HEK293 (cell line): ENCODE data around the gene SLC34A3.

Experiments used
- GLI2 ChIP-seq: fragments of 450-650 bp; formaldehyde crosslinking; IDR thresholded peaks from 2 replicates; pipeline ENCODE4; 2017; ENCODE audit warnings: missing biosample characterization, missing genetic modification characterization, low read depth, borderline replicate concordance
- GLIS1 ChIP-seq: fragments of 450-650 bp; formaldehyde crosslinking; IDR thresholded peaks from 2 replicates; pipeline ENCODE4 v1.5.1; 2016; ENCODE audit warnings: missing biosample characterization, missing genetic modification characterization
- HOXA7 ChIP-seq: sonication (generic); formaldehyde crosslinking; IDR thresholded peaks from 2 replicates; pipeline ENCODE4 v1.8.1; 2022; ENCODE audit warnings: missing genetic modification reagents, borderline replicate concordance
- PRDM2 ChIP-seq: fragments of 450-650 bp; formaldehyde crosslinking; IDR thresholded peaks from 2 replicates; pipeline ENCODE4 v1.5.1; 2016; ENCODE audit warnings: missing biosample characterization, missing genetic modification characterization, borderline replicate concordance
- SCRT2 ChIP-seq: fragments of 450-650 bp; formaldehyde crosslinking; IDR thresholded peaks from 2 replicates; pipeline ENCODE4 v1.5.1; 2016; ENCODE audit warnings: missing biosample characterization, missing genetic modification characterization
- TSHZ1 ChIP-seq: fragments of 450-650 bp; formaldehyde crosslinking; IDR thresholded peaks from 2 replicates; pipeline ENCODE4 v1.5.1; 2016; ENCODE audit warnings: missing biosample characterization, missing genetic modification characterization, borderline replicate concordance
- ZNF112 ChIP-seq: fragments of 450-650 bp; formaldehyde crosslinking; IDR thresholded peaks from 2 replicates; pipeline ENCODE4 v1.5.0; 2017; ENCODE audit warnings: missing biosample characterization, missing genetic modification characterization
- ZNF221 ChIP-seq: fragments of 450-650 bp; formaldehyde crosslinking; IDR thresholded peaks from 2 replicates; pipeline ENCODE4 v1.5.1; 2017; ENCODE audit warnings: missing biosample characterization, missing genetic modification characterization, borderline replicate concordance
- ZNF23 ChIP-seq: fragments of 450-650 bp; formaldehyde crosslinking; IDR thresholded peaks from 2 replicates; pipeline ENCODE4 v1.5.1; 2016; ENCODE audit warnings: missing biosample characterization, missing genetic modification characterization, borderline replicate concordance
- ZNF366 ChIP-seq: fragments of 450-650 bp; formaldehyde crosslinking; conservative IDR thresholded peaks from 2 replicates; pipeline ENCODE4 v1.5.1; 2016; ENCODE audit warnings: missing biosample characterization, missing genetic modification characterization
- ZNF391 ChIP-seq: fragments of 450-650 bp; formaldehyde crosslinking; IDR thresholded peaks from 2 replicates; pipeline ENCODE4 v1.5.1; 2016; ENCODE audit warnings: low read depth, missing biosample characterization, missing genetic modification characterization, borderline replicate concordance
- ZNF398 ChIP-seq: fragments of 450-650 bp; formaldehyde crosslinking; IDR thresholded peaks from 2 replicates; pipeline ENCODE4 v1.5.1; 2017; ENCODE audit warnings: missing biosample characterization, missing genetic modification characterization
- ZNF416 ChIP-seq: fragments of 450-650 bp; formaldehyde crosslinking; IDR thresholded peaks from 2 replicates; pipeline ENCODE4 v1.5.1; 2016; ENCODE audit warnings: missing biosample characterization, missing genetic modification characterization
- ZNF521 ChIP-seq: fragments of 450-650 bp; formaldehyde crosslinking; IDR thresholded peaks from 2 replicates; pipeline ENCODE4 v1.5.1; 2017; ENCODE audit warnings: missing biosample characterization, mild to moderate bottlenecking, missing genetic modification characterization
- ZNF529 ChIP-seq: fragments of 450-650 bp; formaldehyde crosslinking; IDR thresholded peaks from 2 replicates; pipeline ENCODE4 v1.5.1; 2017; ENCODE audit warnings: missing genetic modification characterization, missing biosample characterization; ENCODE audit not compliant: insufficient replicate concordance
- ZNF670 ChIP-seq: fragments of 450-650 bp; formaldehyde crosslinking; IDR thresholded peaks from 2 replicates; pipeline ENCODE4 v1.5.1; 2016; ENCODE audit warnings: missing biosample characterization, missing genetic modification characterization, low read depth
- ZNF692 ChIP-seq: fragments of 450-650 bp; formaldehyde crosslinking; IDR thresholded peaks from 2 replicates; pipeline ENCODE4 v1.5.1; 2016; ENCODE audit warnings: missing biosample characterization, missing genetic modification characterization
- ZNF707 ChIP-seq: fragments of 450-650 bp; formaldehyde crosslinking; IDR thresholded peaks from 2 replicates; pipeline ENCODE4 v1.5.1; 2016; ENCODE audit warnings: missing biosample characterization, missing genetic modification characterization
- TF ChIP-seq, protein P1 (sequence below): fragments of 450-650 bp; formaldehyde crosslinking; IDR thresholded peaks from 2 replicates; pipeline ENCODE4 v1.5.1; 2016; ENCODE audit warnings: missing biosample characterization, missing genetic modification characterization
- TF ChIP-seq, protein P2 (sequence below): fragments of 450-650 bp; formaldehyde crosslinking; IDR thresholded peaks from 2 replicates; pipeline ENCODE4 v1.5.1; 2017; ENCODE audit warnings: missing biosample characterization, missing genetic modification characterization
- TF ChIP-seq, protein P3 (sequence below): fragments of 450-650 bp; formaldehyde crosslinking; IDR thresholded peaks from 2 replicates; pipeline ENCODE4 v1.5.1; 2016; ENCODE audit warnings: missing biosample characterization, missing genetic modification characterization, low read depth

SLC34A3 gene

DNA sequence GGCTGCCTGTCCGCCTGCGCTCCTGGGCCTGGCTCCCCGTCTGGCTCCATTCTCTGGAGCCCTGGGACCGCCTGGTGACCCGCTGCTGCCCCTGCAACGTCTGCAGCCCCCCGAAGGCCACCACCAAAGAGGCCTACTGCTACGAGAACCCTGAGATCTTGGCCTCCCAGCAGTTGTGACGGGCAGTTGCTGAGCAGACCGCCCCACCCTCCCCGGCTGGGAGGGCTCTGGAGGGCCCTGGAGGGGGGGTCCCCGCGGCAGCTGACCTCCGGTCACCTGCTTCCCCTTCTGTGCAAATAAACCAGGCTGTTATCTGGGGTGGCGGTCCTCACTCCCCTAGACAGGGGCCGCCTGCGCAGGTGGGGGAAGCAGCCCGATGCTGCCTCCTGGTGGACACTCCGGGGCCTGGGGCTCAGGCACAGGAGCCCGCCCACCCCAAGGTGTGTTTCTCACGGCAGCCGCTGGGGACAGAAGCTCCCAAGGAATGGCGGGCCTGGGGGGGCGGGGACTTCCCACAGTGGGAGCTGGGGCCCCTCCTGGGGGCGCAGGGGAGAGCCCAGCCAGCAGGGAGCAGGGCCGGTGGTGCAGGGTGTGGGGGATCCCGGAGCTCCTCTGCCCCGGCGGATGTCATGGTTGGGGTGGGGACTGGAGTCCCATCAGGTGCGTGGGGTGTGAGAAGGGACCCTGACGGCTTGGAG is 5.7 kb downstream of the SLC34A3 start (continued):
- no peak for TF ChIP-seq ZNF221 (tag by site-specific recombination)
- no peak for TF ChIP-seq ZNF416 (tag by site-specific recombination)
- no peak for TF ChIP-seq ZNF529 (tag by site-specific recombination)
- no peak for TF ChIP-seq ZNF707 (tag by site-specific recombination)
- TF ChIP-seq, protein P1, sequence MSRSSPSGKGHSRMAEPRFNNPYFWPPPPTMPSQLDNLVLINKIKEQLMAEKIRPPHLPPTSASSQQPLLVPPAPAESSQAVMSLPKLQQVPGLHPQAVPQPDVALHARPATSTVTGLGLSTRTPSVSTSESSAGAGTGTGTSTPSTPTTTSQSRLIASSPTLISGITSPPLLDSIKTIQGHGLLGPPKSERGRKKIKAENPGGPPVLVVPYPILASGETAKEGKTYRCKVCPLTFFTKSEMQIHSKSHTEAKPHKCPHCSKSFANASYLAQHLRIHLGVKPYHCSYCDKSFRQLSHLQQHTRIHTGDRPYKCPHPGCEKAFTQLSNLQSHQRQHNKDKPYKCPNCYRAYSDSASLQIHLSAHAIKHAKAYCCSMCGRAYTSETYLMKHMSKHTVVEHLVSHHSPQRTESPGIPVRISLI: no peak
- TF ChIP-seq ZNF23 (tag by site-specific recombination): no peak
- TF ChIP-seq, protein P2, sequence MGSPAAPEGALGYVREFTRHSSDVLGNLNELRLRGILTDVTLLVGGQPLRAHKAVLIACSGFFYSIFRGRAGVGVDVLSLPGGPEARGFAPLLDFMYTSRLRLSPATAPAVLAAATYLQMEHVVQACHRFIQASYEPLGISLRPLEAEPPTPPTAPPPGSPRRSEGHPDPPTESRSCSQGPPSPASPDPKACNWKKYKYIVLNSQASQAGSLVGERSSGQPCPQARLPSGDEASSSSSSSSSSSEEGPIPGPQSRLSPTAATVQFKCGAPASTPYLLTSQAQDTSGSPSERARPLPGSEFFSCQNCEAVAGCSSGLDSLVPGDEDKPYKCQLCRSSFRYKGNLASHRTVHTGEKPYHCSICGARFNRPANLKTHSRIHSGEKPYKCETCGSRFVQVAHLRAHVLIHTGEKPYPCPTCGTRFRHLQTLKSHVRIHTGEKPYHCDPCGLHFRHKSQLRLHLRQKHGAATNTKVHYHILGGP (tag by site-specific recombination): no peak
- no peak for TF ChIP-seq HOXA7 (CRISPR knock-in tag)
- TF ChIP-seq SCRT2 (tag by site-specific recombination): 0 out of 2 replicates have a peak, but pooled peaks have one; percentile 16
- TF ChIP-seq ZNF112 (tag by site-specific recombination): no peak
- TF ChIP-seq ZNF670: no peak
- TF ChIP-seq, protein P3, sequence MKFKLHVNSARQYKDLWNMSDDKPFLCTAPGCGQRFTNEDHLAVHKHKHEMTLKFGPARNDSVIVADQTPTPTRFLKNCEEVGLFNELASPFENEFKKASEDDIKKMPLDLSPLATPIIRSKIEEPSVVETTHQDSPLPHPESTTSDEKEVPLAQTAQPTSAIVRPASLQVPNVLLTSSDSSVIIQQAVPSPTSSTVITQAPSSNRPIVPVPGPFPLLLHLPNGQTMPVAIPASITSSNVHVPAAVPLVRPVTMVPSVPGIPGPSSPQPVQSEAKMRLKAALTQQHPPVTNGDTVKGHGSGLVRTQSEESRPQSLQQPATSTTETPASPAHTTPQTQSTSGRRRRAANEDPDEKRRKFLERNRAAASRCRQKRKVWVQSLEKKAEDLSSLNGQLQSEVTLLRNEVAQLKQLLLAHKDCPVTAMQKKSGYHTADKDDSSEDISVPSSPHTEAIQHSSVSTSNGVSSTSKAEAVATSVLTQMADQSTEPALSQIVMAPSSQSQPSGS (tag by site-specific recombination): no peak
- no peak for TF ChIP-seq GLIS1 (tag by site-specific recombination)
- TF ChIP-seq GLI2: no peak
- TF ChIP-seq ZNF692: peak; percentile 67; the same call in 1 of the 2 replicates
- no peak for TF ChIP-seq ZNF391 (tag by site-specific recombination)
- TF ChIP-seq ZNF521: no peak
- no peak for TF ChIP-seq ZNF366 (tag by site-specific recombination)
- TF ChIP-seq TSHZ1 (tag by site-specific recombination): no peak
- TF ChIP-seq PRDM2 (tag by site-specific recombination): no peak
- peak; percentile 68 for TF ChIP-seq ZNF398
